Measurements from ENCODE around the gene ZCCHC3. TPM values are rescaled to one million over a fixed set of nuclear protein-coding genes. Genes with fewer than 3 reads are reported as not detected.

The ZCCHC3 gene
- total RNA-seq, 2 experiments from 2014 or later, result 17.8 to 18.0 TPM

- intact Hi-C loops (cut with micrococcal nuclease), result no loop called here
- ATAC-seq, result peak; percentile 1
- H3K27ac Mint-ChIP-seq, result no peak overlapping the region
- no peak overlapping the region for H3K4me3 Mint-ChIP-seq
- DNase-seq, result no peak
- H3K27me3 Mint-ChIP-seq, result no peaks in the 10 kb centered on the region
- peaks cover 11% of the 10 kb centered on the region for H3K4me1 Mint-ChIP-seq (ENCODE audit: low read depth)
- ChIA-PET CTCF (interaction anchor here (1.4 kb wide), 1 partner anchor 41 kb away, joined by 8 read pairs; no protein-coding TSS in a partner anchor), POLR2A (interaction anchor here (0.9 kb wide), 1 partner anchor 42 kb away, joined by 4 read pairs; no protein-coding TSS in a partner anchor)
- TF ChIP-seq CTCF (IDR thresholded peaks at IDR 0.05), result no peak
- H3K36me3 Mint-ChIP-seq (ENCODE audit: low read depth), result no peaks in the 10 kb centered on the region
- H3K9me3 Mint-ChIP-seq, result no peaks in the 10 kb centered on the region
These were observed 7.7 kb upstream of the ZCCHC3 start for GRCh38 chr20:289693-290083.

GRCh38 chr20:290084-290831, 7.1 kb upstream of the ZCCHC3 start, which contains the start of gene C20orf96:
Gene C20orf96, minus strand, starts transcription at chr20:290750. Its CDS starts 140 bp downstream, at chr20:290610.
- ChIA-PET CTCF (interaction anchor here (1.4 kb wide), 1 partner anchor 41 kb away, joined by 8 read pairs; no protein-coding TSS in a partner anchor), POLR2A (no interaction called here)
- peak; percentile 94 for DNase-seq
- no peak within 1 kb of the TSS for H3K4me3 Mint-ChIP-seq
- intact Hi-C loops (cut with micrococcal nuclease), result no loop called here
- H3K9me3 Mint-ChIP-seq, result no peaks in the 10 kb centered on the region
- no peaks in the 10 kb centered on the region for H3K36me3 Mint-ChIP-seq (ENCODE audit: low read depth)
- ATAC-seq, result peak; percentile 96
- H3K27ac Mint-ChIP-seq, result no peak within 1 kb of the TSS
- TF ChIP-seq CTCF (IDR thresholded peaks at IDR 0.05), result no peak
- H3K27me3 Mint-ChIP-seq, result no peaks in the 10 kb centered on the region
- peaks cover 11% of the 10 kb centered on the region for H3K4me1 Mint-ChIP-seq (ENCODE audit: low read depth)

GRCh38 chr20:294602-295001, 2.8 kb upstream of the ZCCHC3 start:
- ChIA-PET CTCF (interaction anchor here (1.2 to 1.3 kb wide), 2 partner anchors 28 to 40 kb away, joined by 3 to 4 read pairs; no protein-coding TSS in a partner anchor), POLR2A (interaction anchor here (1.0 kb wide), 1 partner anchor 29 kb away, joined by 6 read pairs; no protein-coding TSS in a partner anchor)
- Mint-ChIP-seq H3K4me3 (no peak overlapping the region), H3K27me3 (no peaks in the 10 kb centered on the region), H3K9me3 (no peaks in the 10 kb centered on the region), H3K36me3 (ENCODE audit: low read depth) (peaks cover 18% of the 10 kb centered on the region), H3K27ac (no peak overlapping the region), H3K4me1 (ENCODE audit: low read depth) (peaks cover 19% of the 10 kb centered on the region)
- TF ChIP-seq CTCF (IDR thresholded peaks at IDR 0.05), result no peak
- ATAC-seq (no peak), DNase-seq (no peak)
- intact Hi-C loops (cut with micrococcal nuclease), result loop anchor here (5.0 kb wide), 1 partner anchor 38 kb away; no protein-coding TSS in a partner anchor

- Mint-ChIP-seq H3K4me3 (peak overlapping the region; percentile 83), H3K4me1 (ENCODE audit: low read depth) (peaks cover 26% of the 10 kb centered on the region), H3K9me3 (no peaks in the 10 kb centered on the region), H3K27ac (peak overlapping the region; percentile 74), H3K36me3 (ENCODE audit: low read depth) (peaks cover 26% of the 10 kb centered on the region), H3K27me3 (no peaks in the 10 kb centered on the region)
- DNase-seq (no peak), ATAC-seq (no peak)
- intact Hi-C loops (cut with micrococcal nuclease), result loop anchor here (5.0 kb wide), 1 partner anchor 36 kb away; no protein-coding TSS in a partner anchor
- ChIA-PET POLR2A (interaction anchor here (1.2 to 9.1 kb wide), 2 partner anchors 27 to 59 kb away, joined by 3 to 94 read pairs; partner anchors contain the start of gene SOX12), CTCF (interaction anchor here (1.2 to 1.3 kb wide), 2 partner anchors 13 to 29 kb away, joined by 4 read pairs; no protein-coding TSS in a partner anchor)
- TF ChIP-seq CTCF (IDR thresholded peaks at IDR 0.05), result no peak
These were observed 1.6 kb upstream of the ZCCHC3 start for GRCh38 chr20:295804-296203.

All from activated CD8-positive, alpha-beta T cell treated with anti-CD3 and anti-CD28 coated beads for 36 hours (primary cell).